Natural killer cell (primary cell): ENCODE measurements around the gene SLX9. TPM values are rescaled to one million over a fixed set of nuclear protein-coding genes. Genes with fewer than 3 reads are reported as not detected.

Experiments used
- ATAC-seq, 3 donors: fragments of 150-1000 bp in 2 of 3; fragments of 200-7000 bp in 1 of 3; cut with Tn5 transposase; 1 replicate in 1 of 3; 2 replicates in 2 of 3; pipeline ENCODE4 v1.10.0; 2021; ENCODE audit warnings: mild to moderate bottlenecking in 2 of 3, moderate library complexity in 2 of 3
- DNase-seq, 2 donors: peaks; one replicate each; pipeline versions ENCODE4 v3.0.0 to v3.0.0-alpha.2; 2013 to 2021; ENCODE audit warnings: mixed read lengths in 1 of 2
- H3K27ac ChIP-seq: one replicate; pipeline ENCODE4 v1.5.1; 2013; ENCODE audit warnings: mild to moderate bottlenecking, low read length
- H3K27me3 ChIP-seq: one replicate; pipeline ENCODE4 v1.6.1; 2013; ENCODE audit warnings: low read length; ENCODE audit not compliant: control insufficient read depth, insufficient read depth
- H3K36me3 ChIP-seq: one replicate; pipeline ENCODE4 v1.6.1; 2013; ENCODE audit warnings: low read length; ENCODE audit not compliant: control insufficient read depth, insufficient read depth
- H3K4me1 ChIP-seq: one replicate; pipeline ENCODE4 v1.6.1; 2013; ENCODE audit warnings: low read length; ENCODE audit not compliant: control insufficient read depth, insufficient read depth
- H3K4me3 ChIP-seq: one replicate; pipeline ENCODE4 v1.5.1; 2013; ENCODE audit warnings: low read length
- H3K9me3 ChIP-seq: one replicate; pipeline ENCODE4 v1.6.1; 2013; ENCODE audit warnings: low read length; ENCODE audit not compliant: control insufficient read depth, insufficient read depth
- H3K27ac Mint-ChIP-seq, 2 donors: one replicate each; pipeline ENCODE4 v1.8.0; 2022; ENCODE audit warnings: mild to moderate bottlenecking in 2 of 2, mixed read lengths in 2 of 2, moderate library complexity in 1 of 2
- H3K27me3 Mint-ChIP-seq, 2 donors: one replicate each; pipeline ENCODE4 v1.8.0; 2022; ENCODE audit warnings: low read depth in 2 of 2, mixed read lengths in 2 of 2
- H3K36me3 Mint-ChIP-seq: one replicate; pipeline ENCODE4 v1.8.0; 2022; ENCODE audit warnings: mixed read lengths
- H3K4me1 Mint-ChIP-seq, 2 donors: one replicate each; pipeline ENCODE4 v1.8.0; 2022; ENCODE audit warnings: mixed read lengths in 2 of 2
- H3K4me3 Mint-ChIP-seq: one replicate; pipeline ENCODE4 v1.8.0; 2022; ENCODE audit warnings: mild to moderate bottlenecking, moderate library complexity, mixed read lengths
- H3K9me3 Mint-ChIP-seq, 2 donors: one replicate each; pipeline ENCODE4 v1.8.0; 2022; ENCODE audit warnings: mixed read lengths in 2 of 2
- WGBS: methylation state at CpG from one replicate; pipeline ENCODE4 v1.1.7; 2013; ENCODE audit warnings: missing lambda C conversion rate; ENCODE audit not compliant: insufficient coverage; 5-methylcytosine and 5-hydroxymethylcytosine counted together
- intact Hi-C: fragments of 100-400 bp; cut with micrococcal nuclease; formaldehyde crosslinking; loops from one replicate; pipeline ENCODE4 v1.14.2; 2022
- total RNA-seq, 4 donors: library from RNA; stranded (reverse); fragments of 120-200 nt in 1 of 4; gene quantifications; one replicate each; pipeline versions ENCODE4 v1.2.3 to v1.2.4, GENCODE V29; 2013 to 2022
- TF ChIP-seq, protein P1 (sequence below): fragments of 200-600 bp; IDR thresholded peaks from one replicate; pipeline ENCODE4 v1.8.0; 2022; ENCODE audit warnings: antibody characterized with exemption

SLX9 gene
- total RNA-seq, 3 donors from 2014 or later (not counting 1 experiment from before 2014, with no cell fraction given), result 12.8 to 22.9 (median 20.0) TPM

DNA sequence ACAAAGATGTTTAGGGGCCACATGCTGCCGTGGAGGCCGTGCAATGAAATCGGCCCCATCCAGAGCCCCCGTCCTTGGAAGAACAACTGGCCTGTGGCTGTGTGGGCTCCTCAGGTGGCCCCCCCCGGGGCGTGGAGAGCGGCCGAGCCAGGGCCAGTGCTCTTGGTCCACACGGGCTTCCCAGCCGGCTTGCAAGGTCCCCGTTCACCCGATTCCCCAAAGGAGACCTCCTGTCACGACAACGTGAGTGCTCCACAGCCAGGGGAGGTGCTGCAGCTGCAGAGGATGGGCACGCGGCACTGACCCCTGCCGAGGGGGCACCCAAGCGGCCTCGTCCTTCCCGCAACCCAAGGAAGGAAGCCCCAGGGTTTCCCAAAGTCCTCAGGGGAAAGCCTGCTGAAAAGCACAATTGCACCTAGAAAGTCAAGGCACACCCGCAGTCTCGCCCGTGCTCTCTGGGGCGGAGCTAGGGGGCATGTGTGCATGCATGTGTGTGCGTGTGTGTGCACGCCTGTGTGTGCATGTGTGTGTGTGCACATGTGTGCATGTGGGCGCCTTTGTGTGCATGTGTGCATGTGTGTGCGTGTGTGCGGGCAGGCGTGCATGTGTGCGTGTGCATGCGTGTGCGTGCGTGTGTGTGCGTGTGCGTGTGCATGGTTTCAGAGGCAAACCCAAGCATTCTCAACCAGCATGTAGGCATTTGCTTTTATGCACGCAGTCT lies 48.2 kb downstream of the SLX9 start:
- H3K9me3 Mint-ChIP-seq, result no peaks in the 10 kb centered on the region
- no peaks in the 10 kb centered on the region for H3K4me1 Mint-ChIP-seq
- Histone ChIP-seq H3K27me3 (no peaks in the 10 kb centered on the region), H3K4me1 (no peaks in the 10 kb centered on the region), H3K4me3 (no peak overlapping the region), H3K36me3 (no peaks in the 10 kb centered on the region), H3K27ac (no peak overlapping the region), H3K9me3 (no peaks in the 10 kb centered on the region)
- no peaks in the 10 kb centered on the region for H3K36me3 Mint-ChIP-seq
- ATAC-seq (no peak), DNase-seq (no peak)
- intact Hi-C loops, result no loop called here
- 81% methylated on average over 37 of the region's 37 CpGs for WGBS
- H3K27me3 Mint-ChIP-seq, result no peaks in the 10 kb centered on the region
- TF ChIP-seq, protein P1, sequence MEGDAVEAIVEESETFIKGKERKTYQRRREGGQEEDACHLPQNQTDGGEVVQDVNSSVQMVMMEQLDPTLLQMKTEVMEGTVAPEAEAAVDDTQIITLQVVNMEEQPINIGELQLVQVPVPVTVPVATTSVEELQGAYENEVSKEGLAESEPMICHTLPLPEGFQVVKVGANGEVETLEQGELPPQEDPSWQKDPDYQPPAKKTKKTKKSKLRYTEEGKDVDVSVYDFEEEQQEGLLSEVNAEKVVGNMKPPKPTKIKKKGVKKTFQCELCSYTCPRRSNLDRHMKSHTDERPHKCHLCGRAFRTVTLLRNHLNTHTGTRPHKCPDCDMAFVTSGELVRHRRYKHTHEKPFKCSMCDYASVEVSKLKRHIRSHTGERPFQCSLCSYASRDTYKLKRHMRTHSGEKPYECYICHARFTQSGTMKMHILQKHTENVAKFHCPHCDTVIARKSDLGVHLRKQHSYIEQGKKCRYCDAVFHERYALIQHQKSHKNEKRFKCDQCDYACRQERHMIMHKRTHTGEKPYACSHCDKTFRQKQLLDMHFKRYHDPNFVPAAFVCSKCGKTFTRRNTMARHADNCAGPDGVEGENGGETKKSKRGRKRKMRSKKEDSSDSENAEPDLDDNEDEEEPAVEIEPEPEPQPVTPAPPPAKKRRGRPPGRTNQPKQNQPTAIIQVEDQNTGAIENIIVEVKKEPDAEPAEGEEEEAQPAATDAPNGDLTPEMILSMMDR, result no peak
- no peak overlapping the region for H3K27ac Mint-ChIP-seq
- H3K4me3 Mint-ChIP-seq, result no peak overlapping the region

DNA sequence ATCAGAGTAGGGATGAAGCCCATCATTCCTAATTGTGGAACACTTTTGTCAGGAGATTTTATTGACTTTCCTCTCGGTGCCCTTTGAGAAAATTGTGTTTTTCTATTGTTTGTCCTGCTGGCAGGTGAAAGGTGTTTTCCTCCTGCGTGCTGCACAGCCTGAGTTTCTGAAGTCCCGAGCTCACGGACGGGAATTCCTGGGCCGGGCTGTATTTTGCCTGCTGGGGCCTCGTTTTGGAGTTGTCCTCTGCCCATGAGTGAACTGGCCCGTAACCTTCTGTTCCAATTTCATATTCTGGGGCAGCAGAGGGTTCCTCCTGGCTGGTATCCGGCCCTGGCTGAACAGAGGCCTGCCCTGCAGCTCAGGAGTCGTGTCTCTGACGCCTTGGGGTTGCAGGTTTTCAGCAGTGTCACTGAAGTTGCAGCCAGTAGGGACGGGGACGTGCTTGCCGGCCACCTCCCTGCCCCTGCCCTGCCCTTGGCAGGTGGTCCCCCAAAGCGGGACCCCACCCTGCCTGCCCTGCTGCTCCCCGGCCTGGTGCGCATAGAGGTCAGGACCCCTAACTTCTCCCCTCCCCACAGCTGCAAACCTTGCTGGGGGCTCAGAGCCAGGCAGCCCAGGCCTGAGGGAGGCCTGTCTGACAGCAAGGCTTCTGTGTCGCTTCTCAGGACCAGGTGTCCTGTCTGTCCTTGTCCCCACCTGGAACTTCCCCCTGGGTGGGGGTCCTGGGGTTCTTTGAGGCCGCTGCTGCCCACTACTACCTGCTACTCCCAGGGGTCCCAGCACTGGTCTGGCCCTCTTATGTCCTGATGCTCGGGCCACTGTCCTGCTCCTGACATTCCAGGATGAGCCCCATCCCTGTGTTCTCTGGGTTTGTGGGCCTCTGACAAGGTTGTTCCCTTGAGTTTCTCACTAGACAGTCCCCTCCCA lies 49.0 kb downstream of the SLX9 start:
- intact Hi-C loops, result no loop called here
- no peaks in the 10 kb centered on the region for H3K27me3 Mint-ChIP-seq
- no peak overlapping the region for H3K27ac Mint-ChIP-seq
- Histone ChIP-seq H3K4me1 (no peaks in the 10 kb centered on the region), H3K36me3 (no peaks in the 10 kb centered on the region), H3K4me3 (no peak overlapping the region), H3K27me3 (no peaks in the 10 kb centered on the region), H3K9me3 (no peaks in the 10 kb centered on the region), H3K27ac (no peak overlapping the region)
- 82% methylated on average over 20 of the region's 20 CpGs for WGBS
- H3K4me3 Mint-ChIP-seq, result no peak overlapping the region
- no peak for ATAC-seq
- TF ChIP-seq, protein P1, result no peak
- no peaks in the 10 kb centered on the region for H3K4me1 Mint-ChIP-seq
- H3K9me3 Mint-ChIP-seq, result no peaks in the 10 kb centered on the region
- no peak for DNase-seq
- H3K36me3 Mint-ChIP-seq, result no peaks in the 10 kb centered on the region

DNA sequence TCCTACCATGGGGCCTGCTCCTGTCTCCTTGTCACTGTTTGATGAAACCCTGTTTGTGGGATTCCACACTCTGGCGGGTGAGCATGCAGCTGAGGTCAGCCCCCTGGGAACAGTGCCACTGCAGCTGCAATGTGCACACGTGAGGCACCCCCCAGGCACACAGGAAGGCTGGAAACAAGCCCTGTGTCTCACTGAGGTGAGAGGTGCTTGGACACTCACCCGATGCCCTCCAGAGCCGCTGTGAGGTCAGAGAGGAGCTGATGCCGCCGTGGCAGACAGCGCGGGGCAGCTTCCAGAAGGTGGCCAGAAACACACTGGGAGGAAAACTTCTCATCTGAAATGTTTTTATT lies 49.7 kb downstream of the SLX9 start:
- Mint-ChIP-seq H3K36me3 (no peaks in the 10 kb centered on the region), H3K27me3 (no peaks in the 10 kb centered on the region), H3K9me3 (no peaks in the 10 kb centered on the region), H3K4me1 (no peaks in the 10 kb centered on the region), H3K4me3 (no peak overlapping the region), H3K27ac (no peak overlapping the region)
- Histone ChIP-seq H3K9me3 (no peaks in the 10 kb centered on the region), H3K36me3 (no peaks in the 10 kb centered on the region), H3K4me3 (no peak overlapping the region), H3K27ac (no peak overlapping the region), H3K27me3 (no peaks in the 10 kb centered on the region), H3K4me1 (no peaks in the 10 kb centered on the region)
- ATAC-seq, result no peak
- no peak for DNase-seq
- TF ChIP-seq, protein P1, result no peak
- intact Hi-C loops, result no loop called here
- WGBS, result 73% methylated on average over 8 of the region's 8 CpGs
